ENCODE measurements around the gene SUPT6H. TPM values are rescaled to one million over a fixed set of nuclear protein-coding genes. Genes with fewer than 3 reads are reported as not detected.

The SUPT6H gene
- 10 to 100 TPM; 60.7 to 65.8 TPM for total RNA-seq

- Mint-ChIP-seq H3K4me3 (peak within 1 kb of the TSS; percentile 98), H3K36me3 (ENCODE audit: low read depth) (peaks cover 55% of the 10 kb centered on the region), H3K27me3 (no peaks in the 10 kb centered on the region), H3K4me1 (peaks cover 52% of the 10 kb centered on the region), H3K9me3 (no peaks in the 10 kb centered on the region), H3K27ac (peak within 1 kb of the TSS; percentile 98)
- ChIA-PET POLR2A (interaction anchor here (0.7 to 4.2 kb wide), 22 partner anchors 9 to 326 kb away, joined by 3 to 115 read pairs (median 4); partner anchors contain the start of genes ALDOC, BLTP2, IFT20 and PIGS), CTCF (interaction anchor here (0.6 to 3.6 kb wide), 17 partner anchors 9 to 326 kb away, joined by 3 to 80 read pairs (median 4); partner anchors contain the start of genes BLTP2, DHRS13, NEK8 and PHF12)
- peak; percentile 94 for DNase-seq
Observed at GRCh38 chr17:28661635-28662526, at the start of gene SUPT6H, which contains the start of gene SDF2. Gene SUPT6H, plus strand, starts transcription at chr17:28662205. Its CDS starts 11,197 bp downstream, at chr17:28673402. Gene SDF2, minus strand, starts transcription at chr17:28661906. Its CDS starts 30 bp downstream, at chr17:28661876.

GRCh38 chr17:28612531-28612930 lies 49.5 kb upstream of the SUPT6H start:
- DNase-seq, result no peak
- no peaks in the 10 kb centered on the region for H3K27me3 Mint-ChIP-seq
- ChIA-PET POLR2A (interaction anchor here (0.8 to 1.8 kb wide), 7 partner anchors 9 to 56 kb away, joined by 3 to 7 read pairs (median 4); partner anchors contain the start of genes PIGS and SPAG5), CTCF (interaction anchor here (0.8 to 2.3 kb wide), 8 partner anchors 12 to 117 kb away, joined by 3 to 7 read pairs (median 4); partner anchors contain the start of gene PIGS)
- no peak overlapping the region for H3K4me3 Mint-ChIP-seq
- H3K27ac Mint-ChIP-seq, result no peak overlapping the region
- H3K4me1 Mint-ChIP-seq, result no peaks in the 10 kb centered on the region
- H3K9me3 Mint-ChIP-seq, result no peaks in the 10 kb centered on the region
- peaks cover 56% of the 10 kb centered on the region for H3K36me3 Mint-ChIP-seq (ENCODE audit: low read depth)

- peak; percentile 34 for DNase-seq
- H3K36me3 Mint-ChIP-seq (ENCODE audit: low read depth), result peaks cover 55% of the 10 kb centered on the region
- no peaks in the 10 kb centered on the region for H3K27me3 Mint-ChIP-seq
- no peak overlapping the region for H3K4me3 Mint-ChIP-seq
- H3K27ac Mint-ChIP-seq, result no peak overlapping the region
- no peaks in the 10 kb centered on the region for H3K4me1 Mint-ChIP-seq
- ChIA-PET CTCF (interaction anchor here (1.2 to 2.3 kb wide), 6 partner anchors 11 to 118 kb away, joined by 3 to 7 read pairs (median 4); no protein-coding TSS in a partner anchor), POLR2A (interaction anchor here (0.6 to 1.8 kb wide), 8 partner anchors 8 to 97 kb away, joined by 3 to 7 read pairs (median 4); partner anchors contain the start of genes PIGS and SPAG5)
- no peaks in the 10 kb centered on the region for H3K9me3 Mint-ChIP-seq
Observed at GRCh38 chr17:28612936-28613872, 48.8 kb upstream of the SUPT6H start.

- H3K27ac Mint-ChIP-seq, result no peak within 1 kb of the TSS
- H3K4me3 Mint-ChIP-seq, result no peak within 1 kb of the TSS
- peaks cover 62% of the 10 kb centered on the region for H3K36me3 Mint-ChIP-seq (ENCODE audit: low read depth)
- no peak for DNase-seq
- no peaks in the 10 kb centered on the region for H3K4me1 Mint-ChIP-seq
- POLR2A ChIA-PET, result interaction anchor here (0.6 to 1.8 kb wide), 3 partner anchors 15 to 96 kb away, joined by 3 to 7 read pairs (median 6); partner anchors contain the start of genes PIGS and SPAG5
- CTCF ChIA-PET, result interaction anchor here (1.3 to 1.5 kb wide), 3 partner anchors 16 to 63 kb away, joined by 4 read pairs; no protein-coding TSS in a partner anchor
- H3K9me3 Mint-ChIP-seq, result no peaks in the 10 kb centered on the region
- no peaks in the 10 kb centered on the region for H3K27me3 Mint-ChIP-seq
Observed at GRCh38 chr17:28613931-28614381, 48.0 kb upstream of the SUPT6H start, which contains the start of gene RSKR. Gene RSKR, minus strand, starts transcription at chr17:28614185. Its CDS starts 24 bp downstream, at chr17:28614161.

GRCh38 chr17:28615260-28615940 lies 46.6 kb upstream of the SUPT6H start:
- Mint-ChIP-seq H3K36me3 (ENCODE audit: low read depth) (peaks cover 69% of the 10 kb centered on the region), H3K9me3 (no peaks in the 10 kb centered on the region), H3K4me3 (no peak overlapping the region), H3K27ac (no peak overlapping the region), H3K4me1 (no peaks in the 10 kb centered on the region), H3K27me3 (no peaks in the 10 kb centered on the region)
- CTCF ChIA-PET, result interaction anchor here (1.0 kb wide), 1 partner anchor 10 kb away, joined by 3 read pairs; no protein-coding TSS in a partner anchor
- POLR2A ChIA-PET, result interaction anchor here (0.5 to 1.3 kb wide), 3 partner anchors 16 to 73 kb away, joined by 3 to 8 read pairs (median 3); partner anchors contain the start of gene SPAG5
- no peak for DNase-seq

GRCh38 chr17:28616281-28616680 lies 45.7 kb upstream of the SUPT6H start:
- H3K36me3 Mint-ChIP-seq (ENCODE audit: low read depth), result peaks cover 72% of the 10 kb centered on the region
- no peaks in the 10 kb centered on the region for H3K9me3 Mint-ChIP-seq
- ChIA-PET POLR2A (interaction anchor here (0.9 to 1.3 kb wide), 3 partner anchors 17 to 29 kb away, joined by 3 to 8 read pairs (median 3); partner anchors contain the start of gene SPAG5), CTCF (no interaction called here)
- H3K27me3 Mint-ChIP-seq, result no peaks in the 10 kb centered on the region
- no peak overlapping the region for H3K27ac Mint-ChIP-seq
- no peak for DNase-seq
- H3K4me3 Mint-ChIP-seq, result no peak overlapping the region
- no peaks in the 10 kb centered on the region for H3K4me1 Mint-ChIP-seq

GRCh38 chr17:28618464-28618863 lies 43.5 kb upstream of the SUPT6H start:
- ChIA-PET CTCF (interaction anchor here (0.7 to 1.4 kb wide), 3 partner anchors 12 to 27 kb away, joined by 3 read pairs; partner anchors contain the start of gene BLTP2), POLR2A (interaction anchor here (0.8 to 1.4 kb wide), 2 partner anchors 19 to 93 kb away, joined by 3 to 9 read pairs; partner anchors contain the start of gene PROCA1)
- H3K27me3 Mint-ChIP-seq, result no peaks in the 10 kb centered on the region
- H3K4me1 Mint-ChIP-seq, result no peaks in the 10 kb centered on the region
- H3K27ac Mint-ChIP-seq, result no peak overlapping the region
- H3K36me3 Mint-ChIP-seq (ENCODE audit: low read depth), result peaks cover 84% of the 10 kb centered on the region
- H3K4me3 Mint-ChIP-seq, result no peak overlapping the region
- no peak for DNase-seq
- no peaks in the 10 kb centered on the region for H3K9me3 Mint-ChIP-seq

GRCh38 chr17:28620010-28620409 lies 42.0 kb upstream of the SUPT6H start:
- no peak for DNase-seq
- Mint-ChIP-seq H3K4me1 (no peaks in the 10 kb centered on the region), H3K4me3 (no peak overlapping the region), H3K9me3 (no peaks in the 10 kb centered on the region), H3K27ac (no peak overlapping the region), H3K27me3 (no peaks in the 10 kb centered on the region), H3K36me3 (ENCODE audit: low read depth) (peaks cover 83% of the 10 kb centered on the region)
- POLR2A ChIA-PET, result no interaction called here
- CTCF ChIA-PET, result interaction anchor here (1.4 kb wide), 1 partner anchor 25 kb away, joined by 3 read pairs; the partner anchor contains the start of gene BLTP2

- POLR2A ChIA-PET, result interaction anchor here (0.8 to 1.6 kb wide), 2 partner anchors 9 to 23 kb away, joined by 3 to 4 read pairs; no protein-coding TSS in a partner anchor
- Mint-ChIP-seq H3K4me1 (peaks cover 2% of the 10 kb centered on the region), H3K27ac (no peak overlapping the region), H3K4me3 (no peak overlapping the region), H3K27me3 (no peaks in the 10 kb centered on the region), H3K36me3 (ENCODE audit: low read depth) (peaks cover 81% of the 10 kb centered on the region), H3K9me3 (no peaks in the 10 kb centered on the region)
- CTCF ChIA-PET, result no interaction called here
- DNase-seq, result no peak
Observed at GRCh38 chr17:28622186-28622585, 39.8 kb upstream of the SUPT6H start.

- no peak overlapping the region for H3K4me3 Mint-ChIP-seq
- no peak overlapping the region for H3K27ac Mint-ChIP-seq
- H3K9me3 Mint-ChIP-seq, result no peaks in the 10 kb centered on the region
- H3K36me3 Mint-ChIP-seq (ENCODE audit: low read depth), result peaks cover 80% of the 10 kb centered on the region
- H3K4me1 Mint-ChIP-seq, result peaks cover 2% of the 10 kb centered on the region
- ChIA-PET CTCF (no interaction called here), POLR2A (interaction anchor here (1.2 to 1.3 kb wide), 3 partner anchors 11 to 38 kb away, joined by 3 to 5 read pairs (median 4); partner anchors contain the start of genes SDF2 and SUPT6H)
- no peak for DNase-seq
- no peaks in the 10 kb centered on the region for H3K27me3 Mint-ChIP-seq
Observed at GRCh38 chr17:28623696-28624095, 38.3 kb upstream of the SUPT6H start.

GRCh38 chr17:28624148-28624547 lies 37.9 kb upstream of the SUPT6H start:
- peaks cover 2% of the 10 kb centered on the region for H3K4me1 Mint-ChIP-seq
- POLR2A ChIA-PET, result interaction anchor here (1.2 to 1.3 kb wide), 2 partner anchors 25 to 37 kb away, joined by 3 to 4 read pairs; partner anchors contain the start of genes SDF2 and SUPT6H
- CTCF ChIA-PET, result interaction anchor here (0.6 kb wide), 1 partner anchor 11 kb away, joined by 3 read pairs; no protein-coding TSS in a partner anchor
- no peaks in the 10 kb centered on the region for H3K27me3 Mint-ChIP-seq
- no peaks in the 10 kb centered on the region for H3K9me3 Mint-ChIP-seq
- H3K27ac Mint-ChIP-seq, result no peak overlapping the region
- peaks cover 76% of the 10 kb centered on the region for H3K36me3 Mint-ChIP-seq (ENCODE audit: low read depth)
- H3K4me3 Mint-ChIP-seq, result no peak overlapping the region
- no peak for DNase-seq
